Islet of Langerhans (tissue), 1 donor: Measurements from ENCODE around the gene CC2D2A.

Experiments
- FAIRE-seq: peaks from one replicate; lab custom pipeline; 2011; peaks lifted over from hg19 to GRCh38; lab: Jason Lieb, UNC

The CC2D2A gene

DNA sequence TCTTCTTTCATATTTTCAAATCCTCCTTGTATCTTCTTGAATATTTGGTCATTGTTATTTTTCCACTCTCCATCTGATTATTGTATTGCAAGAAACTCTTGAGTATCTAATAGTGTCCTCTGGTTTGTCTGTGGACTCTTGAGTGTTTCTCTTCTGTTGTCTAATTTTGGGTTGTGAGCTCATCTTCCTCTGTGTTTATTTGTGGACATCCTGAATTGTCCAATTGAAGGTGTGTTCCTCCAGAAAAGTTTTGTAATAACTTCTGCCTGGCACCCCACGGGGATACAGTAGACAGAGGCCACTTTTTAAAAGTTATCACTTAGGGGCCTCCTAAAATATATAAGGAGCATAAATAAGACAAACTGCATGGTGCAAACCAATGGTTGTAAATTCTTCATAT is 3.1 kb upstream of the CC2D2A start:
- no peak for FAIRE-seq

DNA sequence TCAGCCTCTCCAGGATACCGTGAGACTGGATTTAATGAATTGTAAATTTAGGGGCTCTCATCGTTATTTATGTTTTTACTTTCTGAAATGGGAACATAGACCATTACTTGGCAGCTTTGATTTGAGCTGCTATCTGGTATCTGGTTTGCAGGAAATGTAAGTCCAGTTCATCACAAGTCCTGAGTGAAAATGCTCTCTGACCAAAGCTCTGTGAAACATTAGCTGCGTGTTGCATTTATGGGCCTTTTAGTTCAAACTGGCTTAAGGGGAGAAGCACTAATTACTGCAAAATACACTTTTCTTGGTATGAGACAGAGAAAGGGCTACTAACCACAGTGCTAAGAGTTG is 420 bp downstream of the CC2D2A start:
- FAIRE-seq: peak; percentile 27

DNA sequence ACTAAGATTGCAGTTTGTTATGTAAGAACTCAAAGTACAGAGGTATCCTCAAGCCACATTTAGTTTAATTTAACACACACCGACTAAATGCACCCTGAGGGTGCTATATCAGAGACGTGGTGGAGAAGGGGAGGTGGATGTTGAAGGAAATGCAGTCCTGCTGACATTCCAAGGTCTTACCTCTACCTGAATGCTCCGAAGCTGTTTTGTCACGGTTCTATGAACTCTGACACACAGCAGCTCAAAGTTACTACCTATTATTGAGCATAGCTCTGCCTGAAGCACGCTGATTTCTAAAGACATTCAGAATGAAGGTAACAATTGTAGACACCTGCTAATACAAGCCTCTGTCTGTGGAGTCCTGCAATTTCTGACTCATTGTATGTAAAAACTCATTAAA is 6.7 kb downstream of the CC2D2A start:
- no peak for FAIRE-seq

DNA sequence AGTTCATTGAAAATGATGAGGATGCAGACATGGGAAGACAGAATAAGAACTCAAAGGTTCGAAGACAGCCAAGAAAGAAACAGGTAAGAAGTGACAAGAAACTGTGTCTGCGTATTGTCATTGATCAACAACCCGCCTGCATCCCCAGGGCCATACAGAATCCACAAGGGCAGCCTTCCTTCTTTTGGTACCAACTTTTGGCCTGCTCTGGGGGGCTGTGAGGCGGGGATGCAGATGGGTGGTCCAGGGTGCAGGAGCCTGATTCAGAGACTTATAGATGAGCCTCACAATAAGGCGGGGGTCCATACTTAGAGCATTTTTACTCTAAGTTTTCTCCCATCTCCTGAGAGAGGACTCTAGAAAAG is 9.0 kb downstream of the CC2D2A start:
- no peak for FAIRE-seq

DNA sequence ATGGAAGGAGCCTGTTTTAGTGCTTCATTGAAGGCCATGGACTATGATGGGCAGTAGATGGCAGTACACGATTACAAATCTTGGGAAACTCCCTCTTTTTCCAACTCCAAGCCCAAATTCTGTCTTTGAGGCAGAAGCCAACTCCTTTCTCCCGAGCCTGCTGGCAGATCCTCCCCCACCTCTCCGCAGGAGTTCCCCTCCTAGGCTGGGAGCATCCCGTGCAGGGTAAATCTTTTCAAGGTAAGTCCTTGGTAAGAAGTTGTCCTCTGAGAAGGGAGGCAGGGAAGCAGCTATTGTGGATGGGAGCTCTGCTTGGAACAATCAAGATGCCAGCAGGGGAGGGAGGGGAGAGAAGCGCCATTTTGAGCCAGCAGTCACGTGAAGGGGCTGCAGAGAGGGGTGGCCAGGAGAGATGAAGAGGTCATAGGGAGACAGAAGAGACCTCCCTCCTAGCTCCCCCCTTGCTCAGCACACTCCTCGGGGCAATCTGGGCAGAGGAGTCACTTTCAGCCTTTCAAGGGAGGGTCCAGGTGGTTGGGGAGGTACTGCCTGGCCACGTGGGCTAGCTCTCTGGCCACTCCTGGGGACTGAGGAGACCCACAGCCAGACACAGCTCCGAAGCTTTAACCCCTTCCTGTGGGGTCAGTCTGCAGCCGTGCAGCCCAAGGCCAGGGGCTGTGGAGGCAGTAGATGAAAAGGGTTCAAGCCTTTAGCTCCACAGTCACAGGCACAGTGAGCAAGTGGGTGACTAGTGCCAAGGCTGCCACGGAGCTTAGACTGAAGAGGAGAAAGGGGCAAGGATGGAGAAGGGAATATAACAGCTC is 9.6 kb downstream of the CC2D2A start:
- FAIRE-seq: peak; percentile 98

DNA sequence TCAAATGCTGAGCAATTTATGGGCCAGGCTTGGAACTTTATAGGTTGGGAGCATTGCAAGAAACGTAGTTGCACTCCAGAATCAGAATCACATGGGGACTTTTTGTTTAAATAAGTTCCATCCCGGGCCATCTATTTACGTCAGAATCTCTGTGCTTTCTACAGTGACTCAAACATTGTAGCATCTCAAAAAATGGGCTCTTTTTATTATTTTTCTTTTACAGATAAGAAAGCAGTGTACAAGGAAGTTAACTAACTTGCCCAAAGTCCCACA is 10.2 kb downstream of the CC2D2A start:
- FAIRE-seq: no peak

DNA sequence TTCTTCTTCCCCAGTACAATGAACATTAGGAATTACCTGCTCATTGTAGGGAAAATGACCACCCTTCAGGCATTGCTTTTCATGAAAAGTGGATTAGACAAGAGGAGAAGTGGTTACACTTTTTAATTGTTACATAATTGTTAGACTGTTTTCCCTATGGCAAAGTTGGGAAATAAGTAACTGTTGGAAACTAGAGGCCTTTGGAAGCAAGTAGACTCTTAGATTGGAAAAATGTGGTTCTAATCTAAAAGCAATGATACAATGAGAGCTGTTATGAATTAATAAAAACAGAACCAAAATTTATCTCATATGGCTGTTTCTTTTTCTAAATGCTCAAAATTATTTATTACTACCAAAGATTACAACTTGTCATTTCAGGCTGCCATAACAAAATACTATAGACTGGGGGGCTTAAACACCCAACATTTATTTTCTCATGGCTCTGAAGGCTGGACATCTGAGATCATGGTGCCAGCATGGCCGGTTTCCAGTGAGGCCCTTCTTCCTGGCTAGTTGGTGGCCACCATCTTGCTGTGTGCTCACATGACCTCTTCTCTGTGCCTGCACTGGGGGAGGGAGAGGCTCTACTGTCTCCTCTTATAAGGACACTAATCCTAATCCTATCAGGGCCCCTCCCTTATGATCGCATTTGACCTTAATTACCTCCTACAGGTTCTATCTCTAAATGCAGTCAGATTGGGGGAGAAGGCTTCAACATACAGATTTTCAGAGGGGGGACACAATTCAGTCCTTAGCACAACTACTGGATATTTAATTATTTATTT is 12.5 kb downstream of the CC2D2A start:
- no peak for FAIRE-seq

DNA sequence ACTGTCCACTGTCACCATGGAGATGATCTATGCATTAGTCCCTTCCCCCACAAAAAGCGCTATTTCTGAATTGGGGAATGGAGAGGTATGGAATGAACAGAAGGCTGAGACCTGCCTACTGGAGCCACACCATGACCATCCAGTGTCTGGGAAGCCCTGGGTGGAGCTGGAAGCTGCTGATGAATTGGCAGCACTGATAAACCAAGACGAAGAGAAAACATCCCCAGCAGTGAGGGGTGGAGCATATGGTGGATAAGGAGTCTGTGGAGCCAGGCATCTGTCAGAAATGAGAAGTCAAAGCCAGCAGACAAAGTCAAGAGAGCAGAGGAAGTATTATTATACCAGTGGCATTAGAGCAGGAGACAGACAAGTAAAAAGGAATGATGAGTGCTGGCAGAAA is 13.2 kb downstream of the CC2D2A start:
- FAIRE-seq: no peak

DNA sequence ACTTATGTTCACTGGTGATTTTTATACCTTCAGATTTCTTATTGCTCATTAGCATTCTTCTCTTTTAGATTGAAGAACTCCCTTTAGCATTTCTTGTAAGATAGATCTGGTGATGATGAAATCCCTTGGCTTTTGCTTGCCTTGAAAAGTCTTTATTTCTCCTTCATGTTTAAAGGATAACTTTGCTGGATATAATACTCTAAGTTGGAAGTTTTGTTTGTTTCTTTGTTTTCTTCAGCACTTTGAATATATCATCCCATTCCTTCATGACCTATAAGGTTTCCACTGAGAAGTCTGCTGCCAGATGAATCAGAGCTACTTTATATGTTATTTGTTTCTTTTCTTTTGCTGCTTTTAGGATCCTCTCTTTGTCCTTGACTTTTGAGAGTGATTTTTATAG is 18.5 kb downstream of the CC2D2A start:
- FAIRE-seq: no peak

DNA sequence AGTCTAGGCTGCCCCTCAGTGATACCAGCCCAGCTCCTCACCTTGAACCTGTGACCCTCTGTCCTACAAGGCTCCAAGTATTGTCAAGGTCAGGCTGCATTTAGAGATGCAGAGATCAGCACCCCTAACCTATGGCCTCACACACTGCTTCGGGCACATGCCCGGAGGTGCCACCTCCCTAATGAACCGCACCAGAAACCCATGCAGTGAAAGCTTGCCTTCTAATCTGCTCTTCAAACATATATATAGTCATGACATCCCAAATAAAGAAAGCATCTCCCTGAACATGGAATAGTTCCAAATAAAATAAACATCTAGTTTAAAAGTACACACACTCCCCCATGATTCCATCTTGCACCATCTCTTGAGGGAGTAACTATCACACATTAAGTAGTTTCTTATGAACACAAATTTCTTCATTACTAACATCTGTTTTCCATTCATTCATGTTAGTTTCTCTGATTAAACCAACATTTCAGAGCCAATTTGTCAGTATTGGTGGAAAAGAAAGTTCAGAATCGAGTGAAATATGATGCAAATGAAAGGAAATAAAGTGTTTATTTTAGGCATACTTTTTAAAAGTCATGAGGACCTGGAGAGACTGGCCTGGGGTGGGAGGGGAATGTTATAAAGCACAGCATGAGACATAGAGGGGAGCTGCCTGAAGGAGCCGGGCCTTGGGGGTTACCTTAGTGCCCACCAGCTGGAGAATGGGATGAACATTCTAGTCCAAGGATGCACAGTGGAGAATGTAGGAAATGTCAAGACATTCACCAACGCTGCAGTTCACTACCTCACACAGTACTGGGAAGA is 19.2 kb downstream of the CC2D2A start:
- no peak for FAIRE-seq

DNA sequence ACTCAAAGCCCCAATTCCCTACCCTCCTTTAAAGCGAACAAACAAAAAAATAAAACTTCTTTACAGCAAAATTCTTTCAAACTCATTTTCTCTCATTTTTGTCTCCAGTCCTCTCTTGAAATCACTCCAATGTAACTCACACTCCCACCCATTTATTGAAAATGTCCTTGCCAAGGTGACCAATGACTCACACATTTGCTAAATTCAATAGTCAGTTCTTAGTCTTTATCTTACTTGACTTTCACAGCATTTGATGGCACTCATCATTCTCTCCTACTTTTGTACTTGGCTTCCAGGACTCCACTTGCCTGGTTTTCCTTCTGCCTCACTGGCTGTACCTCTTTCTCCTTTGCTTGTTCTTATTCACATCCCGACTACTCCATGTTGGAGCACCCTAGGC is 19.9 kb downstream of the CC2D2A start:
- no peak for FAIRE-seq

DNA sequence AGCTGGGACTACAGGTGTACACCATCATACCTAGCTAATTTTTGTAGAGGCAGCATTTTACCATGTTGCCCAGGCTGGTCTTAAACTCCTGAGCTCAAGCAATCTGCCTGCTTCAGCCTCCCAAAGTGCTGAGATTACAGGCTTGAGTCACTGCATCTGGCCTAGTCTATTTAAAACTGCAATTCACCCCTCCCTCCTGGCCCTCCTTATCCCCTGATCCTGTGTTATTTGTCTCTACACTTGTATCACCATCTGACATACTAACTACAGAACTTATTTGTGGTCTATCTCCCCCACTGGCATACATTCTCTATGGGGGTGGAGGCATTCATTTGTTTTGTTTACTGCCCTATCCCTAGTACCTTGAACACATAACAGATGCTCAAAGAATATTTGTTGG is 23.7 kb downstream of the CC2D2A start:
- no peak for FAIRE-seq

DNA sequence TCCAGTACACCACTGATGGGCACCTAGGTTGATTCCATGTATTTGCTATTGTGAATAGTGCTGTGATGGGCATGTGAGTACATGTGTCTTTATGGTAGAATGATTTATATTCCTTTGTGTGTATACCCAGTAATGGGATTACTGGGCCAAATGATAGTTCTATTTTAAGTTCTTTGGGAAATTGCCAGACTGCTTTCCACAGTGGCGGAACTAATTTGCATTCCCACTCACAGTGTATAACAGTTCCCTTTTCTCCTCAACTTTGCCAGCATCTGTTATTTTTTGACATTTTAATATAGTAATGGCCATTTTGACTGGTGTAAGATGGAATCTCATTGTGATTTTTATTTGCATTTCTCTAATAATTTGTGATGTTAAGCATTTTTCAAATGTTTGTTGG is 25.9 kb downstream of the CC2D2A start:
- FAIRE-seq: no peak

DNA sequence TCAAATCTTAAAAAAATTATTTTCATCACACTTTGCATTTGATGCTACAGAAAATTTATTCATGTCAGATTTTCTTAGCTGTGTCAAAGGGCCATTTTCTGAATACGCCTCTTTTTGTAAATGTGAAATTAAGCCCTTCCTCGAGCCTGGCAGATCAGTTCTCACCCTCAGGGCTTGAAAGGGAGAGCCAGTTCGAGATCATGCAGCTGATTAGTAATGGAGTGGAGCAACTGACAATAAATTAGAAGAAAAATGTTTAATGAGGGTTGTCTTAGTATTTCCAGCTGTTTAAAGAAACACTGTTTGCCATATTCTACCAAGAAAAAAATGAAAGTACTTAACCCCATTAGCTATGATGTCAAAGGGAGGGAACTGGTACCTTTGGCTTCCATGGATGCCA is 28.7 kb downstream of the CC2D2A start:
- FAIRE-seq: no peak

DNA sequence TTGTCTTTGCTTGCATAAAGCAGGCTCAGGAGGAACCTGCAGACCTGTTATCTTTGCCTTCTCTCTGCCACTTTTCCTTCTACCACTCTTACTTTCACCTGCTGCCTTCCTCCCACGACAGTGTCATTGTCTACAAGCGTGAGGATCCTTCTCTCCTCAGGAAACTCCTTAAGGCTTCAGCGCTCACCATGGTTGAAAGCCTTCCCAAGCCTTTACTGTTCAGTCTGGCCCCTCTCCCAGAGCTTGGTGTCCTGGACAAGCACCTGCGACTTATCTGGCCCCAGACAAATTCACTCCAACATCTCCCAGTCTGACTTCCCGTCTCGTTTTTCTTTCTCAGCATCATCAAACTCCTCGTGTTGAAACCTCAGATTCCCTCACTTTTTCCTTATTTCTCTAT is 31.0 kb downstream of the CC2D2A start:
- FAIRE-seq: no peak

DNA sequence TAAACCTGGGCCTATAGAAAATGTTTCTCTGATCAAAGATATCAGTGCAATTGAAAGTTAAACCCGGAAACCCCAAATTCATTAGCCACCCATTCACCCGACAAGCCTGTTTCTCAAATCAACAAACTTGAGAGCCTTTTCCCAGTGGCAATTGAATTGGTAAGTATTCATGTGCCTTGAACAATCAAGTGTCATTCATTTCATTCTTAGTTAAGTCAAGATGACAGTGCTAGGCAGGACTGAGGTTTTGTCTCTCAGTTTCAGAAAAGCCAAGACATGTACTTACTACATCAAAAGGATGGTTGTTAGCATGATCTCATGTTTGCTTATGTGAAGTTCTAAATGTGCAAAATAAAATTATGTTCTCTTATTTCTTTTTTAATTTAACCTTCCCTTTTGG is 32.3 kb downstream of the CC2D2A start:
- FAIRE-seq: no peak

DNA sequence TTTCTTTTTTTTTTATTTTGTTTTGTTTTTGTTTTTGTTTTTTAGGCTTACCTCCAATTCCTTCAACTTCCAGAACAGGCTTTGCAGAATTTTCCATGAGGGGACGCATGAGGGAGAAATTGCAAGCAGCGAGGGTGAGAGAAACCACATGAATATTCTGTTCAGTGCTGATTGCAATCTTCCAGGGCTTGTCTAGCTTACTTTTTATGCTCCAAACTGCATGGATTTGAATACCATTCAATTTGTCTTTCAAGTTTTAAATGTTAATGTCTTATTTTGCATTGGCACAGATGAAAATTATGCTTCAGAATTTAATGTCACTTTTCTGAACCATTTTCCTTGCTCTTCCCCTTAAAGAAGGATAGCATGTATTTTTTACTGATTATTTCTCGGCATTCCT is 32.7 kb downstream of the CC2D2A start:
- no peak for FAIRE-seq

DNA sequence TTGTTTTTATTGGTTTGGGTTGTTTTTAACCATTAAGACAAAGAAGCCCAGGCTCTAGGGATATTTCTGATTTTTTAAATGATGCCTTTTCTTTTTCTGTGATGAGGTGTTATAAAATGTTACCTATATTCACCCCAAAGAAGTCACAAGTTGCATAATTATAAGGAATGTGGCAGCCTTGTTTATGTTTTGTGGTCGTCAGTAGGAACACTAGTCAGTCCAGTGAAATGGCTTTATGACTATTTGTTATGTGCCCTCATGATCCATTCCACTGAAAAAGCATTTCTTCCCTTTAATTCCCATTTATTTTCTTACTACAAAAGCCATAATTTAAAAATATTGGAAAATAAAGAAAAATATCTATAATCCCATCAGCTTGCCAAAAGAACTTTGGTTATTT is 34.4 kb downstream of the CC2D2A start:
- FAIRE-seq: no peak

DNA sequence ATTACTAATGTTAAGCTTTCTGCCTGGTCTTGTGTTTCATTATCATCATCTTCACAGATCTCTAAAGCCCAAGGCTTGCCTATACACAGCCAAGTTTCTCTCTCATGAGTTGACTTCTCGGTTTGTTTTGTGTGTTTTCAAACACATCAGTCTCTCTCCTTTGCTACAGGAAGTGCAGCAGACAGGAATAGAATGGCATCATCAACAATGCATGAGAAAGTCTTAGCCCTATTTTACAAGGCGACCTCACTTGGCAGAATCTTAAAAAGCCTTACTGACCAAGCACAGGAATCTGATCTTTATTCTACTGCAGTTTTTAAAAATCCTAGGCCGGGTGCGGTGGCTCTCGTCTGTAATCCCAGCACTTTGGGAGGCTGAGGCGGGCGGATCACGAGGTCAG is 36.8 kb downstream of the CC2D2A start:
- no peak for FAIRE-seq

DNA sequence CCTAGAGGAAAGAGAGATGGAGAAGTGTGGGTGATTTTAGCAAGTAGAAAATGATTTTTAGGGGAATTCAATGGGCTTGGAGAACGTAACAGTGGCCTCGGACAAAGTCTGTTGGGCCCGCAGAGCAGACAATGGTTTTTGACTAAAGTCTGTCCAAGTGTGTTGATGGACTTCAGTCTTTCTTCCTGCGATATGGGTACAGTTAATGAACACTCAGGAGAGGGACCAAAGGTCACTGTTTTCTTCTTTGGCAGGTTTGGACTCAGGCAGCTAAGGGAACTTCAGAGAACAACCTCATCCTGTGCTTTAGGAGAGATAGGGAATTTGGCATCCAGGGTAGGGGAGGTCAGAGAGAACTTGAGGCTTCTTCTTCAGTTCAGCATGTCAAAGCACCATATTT is 38.0 kb downstream of the CC2D2A start:
- FAIRE-seq: no peak

DNA sequence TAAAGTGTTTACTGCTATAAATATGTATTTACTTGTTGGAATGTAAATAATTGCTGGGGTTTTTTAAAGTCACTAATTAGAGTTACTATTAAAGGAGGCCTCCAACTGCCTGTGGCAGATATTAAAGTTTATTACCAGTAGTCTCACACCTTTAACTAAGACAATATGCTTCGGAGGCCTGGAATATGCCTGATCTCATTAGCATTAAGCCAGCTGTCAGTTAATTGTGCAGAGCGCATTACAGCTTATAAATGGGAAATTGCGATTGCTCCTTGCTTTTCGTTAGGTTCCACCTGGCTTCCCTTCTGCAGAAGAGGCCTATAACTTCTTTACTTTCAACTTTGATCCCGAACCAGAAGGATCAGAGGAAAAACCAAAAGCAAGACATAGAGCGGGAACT is 41.3 kb downstream of the CC2D2A start:
- no peak for FAIRE-seq

DNA sequence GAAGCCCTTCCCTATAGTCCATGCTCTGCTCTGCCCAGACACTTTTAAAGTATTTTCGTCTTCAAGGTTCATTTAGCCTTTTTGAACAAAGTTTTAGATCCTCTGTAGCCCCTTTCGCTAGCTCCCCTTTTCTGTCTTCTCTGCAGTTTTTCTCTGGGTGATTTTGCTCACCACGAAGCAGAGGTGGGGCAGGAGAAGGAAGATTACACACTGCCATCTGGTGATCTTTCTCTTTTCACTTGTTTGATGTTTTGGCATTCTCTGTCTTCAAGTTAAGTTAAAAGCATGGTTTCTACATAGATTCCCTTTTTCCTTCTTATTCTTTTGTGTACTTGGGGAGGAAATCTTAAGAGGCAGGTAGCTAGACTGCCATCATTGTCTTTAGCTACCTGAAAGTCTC is 43.9 kb downstream of the CC2D2A start:
- FAIRE-seq: no peak

DNA sequence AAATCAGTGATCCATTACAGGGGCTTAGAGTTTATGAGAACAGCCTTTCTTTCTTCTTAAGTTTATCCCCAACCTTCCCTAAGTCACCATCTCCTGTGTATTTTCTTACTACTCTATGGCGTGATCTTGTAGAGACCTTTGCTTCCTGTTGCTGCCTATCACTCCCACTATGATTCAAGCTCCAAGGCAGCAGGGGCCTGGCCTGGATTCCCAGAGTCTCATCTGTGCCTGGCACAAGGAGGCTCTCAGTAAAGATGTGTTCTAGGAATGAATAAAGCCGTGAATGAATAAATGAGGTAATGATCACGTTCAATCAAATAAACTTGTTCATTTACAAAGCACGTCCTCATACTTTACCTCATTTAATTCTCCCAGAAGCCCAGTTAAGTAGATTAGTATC is 45.4 kb downstream of the CC2D2A start:
- FAIRE-seq: no peak

DNA sequence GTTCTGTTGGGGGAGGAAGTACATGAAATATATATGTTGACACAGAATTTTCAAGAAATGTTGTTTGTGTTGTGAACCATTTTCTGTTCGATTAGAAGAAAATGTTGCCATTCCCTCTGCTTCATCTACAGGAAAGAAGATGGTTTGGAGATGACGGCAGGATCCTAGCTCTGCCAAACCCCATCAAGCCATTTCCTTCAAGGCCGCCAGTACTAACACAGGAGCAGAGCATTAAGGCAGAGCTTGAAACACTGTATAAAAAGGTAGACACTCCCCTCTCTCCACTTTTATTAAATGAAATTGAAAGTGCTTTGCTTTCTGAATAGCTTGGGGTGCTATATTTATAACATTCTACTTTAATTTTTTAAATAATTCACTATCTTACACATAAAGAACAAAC is 46.8 kb downstream of the CC2D2A start:
- no peak for FAIRE-seq
